ENCODE measurements around the gene IL1RAP.

DNA sequence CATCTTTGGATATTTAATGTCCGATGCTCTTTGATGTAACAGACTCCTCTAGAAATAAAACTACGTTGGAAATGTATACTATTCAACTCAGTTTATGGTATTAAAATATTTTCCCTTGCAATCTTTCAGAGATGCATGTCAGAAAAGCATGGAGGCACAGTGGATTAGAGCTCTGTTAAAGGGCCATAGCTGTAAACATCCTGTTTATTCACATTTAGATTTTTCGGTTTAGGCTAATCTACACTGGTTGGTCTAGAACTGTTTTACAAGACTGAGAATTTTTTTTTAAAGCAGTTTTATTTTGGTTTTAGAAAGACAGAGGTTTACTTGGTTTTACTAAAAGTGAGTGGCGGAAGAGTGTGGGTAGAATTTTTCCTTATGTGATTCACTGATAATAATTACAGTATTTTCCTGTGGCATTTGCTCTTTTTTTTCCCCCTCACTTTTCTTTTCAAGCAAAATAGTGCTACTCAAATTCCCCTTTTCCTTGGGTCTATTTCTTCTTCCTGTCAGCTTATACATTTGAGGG is 132.1 kb downstream of the IL1RAP start:
- TF ChIP-seq, protein P1, sequence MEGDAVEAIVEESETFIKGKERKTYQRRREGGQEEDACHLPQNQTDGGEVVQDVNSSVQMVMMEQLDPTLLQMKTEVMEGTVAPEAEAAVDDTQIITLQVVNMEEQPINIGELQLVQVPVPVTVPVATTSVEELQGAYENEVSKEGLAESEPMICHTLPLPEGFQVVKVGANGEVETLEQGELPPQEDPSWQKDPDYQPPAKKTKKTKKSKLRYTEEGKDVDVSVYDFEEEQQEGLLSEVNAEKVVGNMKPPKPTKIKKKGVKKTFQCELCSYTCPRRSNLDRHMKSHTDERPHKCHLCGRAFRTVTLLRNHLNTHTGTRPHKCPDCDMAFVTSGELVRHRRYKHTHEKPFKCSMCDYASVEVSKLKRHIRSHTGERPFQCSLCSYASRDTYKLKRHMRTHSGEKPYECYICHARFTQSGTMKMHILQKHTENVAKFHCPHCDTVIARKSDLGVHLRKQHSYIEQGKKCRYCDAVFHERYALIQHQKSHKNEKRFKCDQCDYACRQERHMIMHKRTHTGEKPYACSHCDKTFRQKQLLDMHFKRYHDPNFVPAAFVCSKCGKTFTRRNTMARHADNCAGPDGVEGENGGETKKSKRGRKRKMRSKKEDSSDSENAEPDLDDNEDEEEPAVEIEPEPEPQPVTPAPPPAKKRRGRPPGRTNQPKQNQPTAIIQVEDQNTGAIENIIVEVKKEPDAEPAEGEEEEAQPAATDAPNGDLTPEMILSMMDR (IDR thresholded peaks at IDR 0.05; ENCODE audit: extremely low read depth in 1 of 2, insufficient read depth in 1 of 2, low read depth in 1 of 2, low read length in 2 of 2), result no peak
- TF ChIP-seq EZH2 (IDR thresholded peaks at IDR 0.05; ENCODE audit: borderline replicate concordance, low read depth, low read length, severe bottlenecking), result no peak
- TF ChIP-seq JUN (IDR thresholded peaks at IDR 0.05; ENCODE audit: borderline replicate concordance, insufficient read depth, insufficient read length, low read depth), result no peak
- no peak for TF ChIP-seq POLR2A (IDR thresholded peaks at IDR 0.05; ENCODE audit: low read depth, low read length)
- no peak for TF ChIP-seq POLR2AphosphoS5 (IDR thresholded peaks at IDR 0.05; ENCODE audit: insufficient read depth, low read depth, low read length)
- TF ChIP-seq, protein P2, sequence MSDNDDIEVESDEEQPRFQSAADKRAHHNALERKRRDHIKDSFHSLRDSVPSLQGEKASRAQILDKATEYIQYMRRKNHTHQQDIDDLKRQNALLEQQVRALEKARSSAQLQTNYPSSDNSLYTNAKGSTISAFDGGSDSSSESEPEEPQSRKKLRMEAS (IDR thresholded peaks at IDR 0.05; ENCODE audit: insufficient read depth, insufficient read length), result no peak
- no peak for TF ChIP-seq GATA2 (IDR thresholded peaks at IDR 0.05; ENCODE audit: insufficient read depth, insufficient read length, low read depth, low read length)
- no peak for TF ChIP-seq MYC (IDR thresholded peaks at IDR 0.05; ENCODE audit: low read depth, low read length)
- no peak for TF ChIP-seq FOS (IDR thresholded peaks at IDR 0.05; ENCODE audit: borderline replicate concordance, insufficient read depth, low read length)

Measured in endothelial cell of umbilical vein (primary cell).